HCT116 (cell line): ENCODE data around the gene C2orf76. TPM values are rescaled to one million over a fixed set of nuclear protein-coding genes. Genes with fewer than 3 reads are reported as not detected.

Experiments
- ATAC-seq: fragments of 200-7000 bp; cut with Tn5 transposase; 2 replicates; pipeline ENCODE4 v1.9.1; 2020; ENCODE audit warnings: mild to moderate bottlenecking, moderate library complexity
- BruUV-seq: library from RNA; stranded (reverse); fragments of 400-500 nt; replicated peaks from 2 replicates; lab custom pipeline; 2021; lab: Mats Ljungman, UMichigan
- CTCF ChIA-PET: fragments of 300-600 bp; sonication (Branson Sonifier 250); formaldehyde crosslinking; loops from one replicate; lab custom pipeline; 2021; ENCODE audit warnings: antibody characterized with exemption; lab: Charles Lee
- POLR2A ChIA-PET: fragments of 300-600, 350-600 bp; sonication (Branson Sonifier 250); formaldehyde crosslinking; loops from one replicate; lab custom pipeline; 2021; ENCODE audit warnings: antibody characterized with exemption; lab: Charles Lee
- RAD21 ChIA-PET, 2 experiments: fragments of 300-600 bp; sonication (Branson Sonifier 250); formaldehyde crosslinking; loops; one replicate each; lab custom pipeline; 2023; ENCODE audit warnings: low total read pairs in 2 of 2; ENCODE audit not compliant: uncharacterized antibody in 2 of 2, unreplicated experiment in 2 of 2, low non-redundant PET in 1 of 2; lab: Charles Lee
- DNase-seq: peaks from one replicate; pipeline ENCODE4 v3.0.0-alpha.2; 2010; ENCODE audit warnings: low read depth, low spot score
- H2AFZ ChIP-seq: fragments of 200-600 bp; shearing (Covaris generic), sonication (generic); 2 replicates; pipeline ENCODE4 v1.6.1; 2017; ENCODE audit warnings: low read depth, mixed run types, mixed read lengths, antibody characterized with exemption, low read length; ENCODE audit not compliant: poor library complexity, severe bottlenecking
- H3K27ac ChIP-seq: 2 replicates; pipeline ENCODE4 v1.5.1; 2012; ENCODE audit warnings: low read depth, low read length
- H3K27me3 ChIP-seq: fragments of 200-600 bp; sonication (generic); 2 replicates; pipeline ENCODE4 v1.6.1; 2016; ENCODE audit warnings: mixed run types, low read length, mixed read lengths; ENCODE audit not compliant: insufficient read depth
- H3K36me3 ChIP-seq, 2 experiments: fragments of 200-500 bp in 1 of 2; fragments of 200-600 bp in 1 of 2; sonication (Bioruptor generic) in 1 of 2; sonication (generic) in 1 of 2; 2 replicates each; pipeline versions ENCODE4 v1.5.1 to v1.6.1; 2014 to 2016; ENCODE audit warnings: low read length in 2 of 2, inconsistent platforms in 1 of 2, mixed read lengths in 1 of 2, mixed run types in 1 of 2; ENCODE audit not compliant: insufficient read depth in 2 of 2, control insufficient read depth in 1 of 2
- H3K4me1 ChIP-seq, 2 experiments: fragments of 200-600 bp in 1 of 2; sonication (generic) in 1 of 2; 2 replicates each; pipeline versions ENCODE4 v1.5.1 to v1.6.1; 2012 to 2017; ENCODE audit warnings: low read length in 2 of 2, inconsistent platforms in 1 of 2, mild to moderate bottlenecking in 1 of 2, mixed read lengths in 1 of 2, mixed run types in 1 of 2, moderate library complexity in 1 of 2; ENCODE audit not compliant: insufficient read depth in 2 of 2, control insufficient read depth in 1 of 2
- H3K4me2 ChIP-seq: fragments of 200-600 bp; sonication (generic); 2 replicates; pipeline ENCODE4 v1.6.1; 2017; ENCODE audit warnings: mixed run types, low read length, mixed read lengths
- H3K4me3 ChIP-seq, 2 experiments: fragments of 200-600 bp in 1 of 2; sonication (generic) in 1 of 2; replicated peaks in 1 of 2; 2 replicates each; pipeline ENCODE4 v1.5.1; 2011 to 2016; ENCODE audit warnings: low read length in 2 of 2, control low read depth in 1 of 2, low read depth in 1 of 2, mild to moderate bottlenecking in 1 of 2, mixed read lengths in 1 of 2, mixed run types in 1 of 2
- H3K79me2 ChIP-seq: fragments of 200-600 bp; sonication (generic); 2 replicates; pipeline ENCODE4 v1.6.1; 2017; ENCODE audit warnings: mild to moderate bottlenecking, mixed run types, low read length, moderate library complexity, mixed read lengths; ENCODE audit not compliant: insufficient read depth
- H3K9ac ChIP-seq: fragments of 200-600 bp; sonication (generic); 2 replicates; pipeline ENCODE4 v1.6.1; 2016; ENCODE audit warnings: low read length, mixed read lengths
- H3K9me2 ChIP-seq: fragments of 200-600 bp; sonication (generic), shearing (Covaris generic); 2 replicates; pipeline ENCODE4 v1.6.1; 2017; ENCODE audit warnings: mixed run types, mild to moderate bottlenecking, moderate library complexity; ENCODE audit not compliant: insufficient read depth
- H3K9me3 ChIP-seq, 2 experiments: fragments of 200-500 bp in 1 of 2; fragments of 200-600 bp in 1 of 2; sonication (Bioruptor generic) in 1 of 2; sonication (generic) in 1 of 2; 2 replicates each; pipeline ENCODE4 v1.6.1; 2014 to 2017; ENCODE audit warnings: low read length in 2 of 2, mixed read lengths in 2 of 2, inconsistent platforms in 1 of 2, low read depth in 1 of 2, mild to moderate bottlenecking in 1 of 2, mixed run types in 1 of 2, moderate library complexity in 1 of 2; ENCODE audit not compliant: control insufficient read depth in 1 of 2, insufficient read depth in 1 of 2
- H4K20me1 ChIP-seq: fragments of 200-600 bp; sonication (generic), shearing (Covaris generic); 2 replicates; pipeline ENCODE4 v1.6.1; 2017; ENCODE audit warnings: mixed run types, mild to moderate bottlenecking, moderate library complexity; ENCODE audit not compliant: insufficient read depth
- ATF3 ChIP-seq: IDR thresholded peaks from 2 replicates; pipeline ENCODE4 v1.6.1; 2012
- EGR1 ChIP-seq: IDR thresholded peaks from 2 replicates; pipeline ENCODE4 v1.6.1; 2012; ENCODE audit warnings: low read depth
- ELF1 ChIP-seq: IDR thresholded peaks from 2 replicates; pipeline ENCODE4 v1.6.1; 2012; ENCODE audit warnings: low read depth, borderline replicate concordance
- EZH2phosphoT487 ChIP-seq: fragments of 200-600 bp; IDR thresholded peaks from 2 replicates; pipeline ENCODE4 v1.6.1; 2018; ENCODE audit warnings: antibody characterized with exemption, borderline replicate concordance
- POLR2A ChIP-seq: IDR thresholded peaks from 2 replicates; pipeline ENCODE4 v1.7.0; 2011; ENCODE audit warnings: borderline replicate concordance; ENCODE audit not compliant: insufficient read depth, insufficient read length; ENCODE audit errors: extremely low read depth
- RAD21 ChIP-seq: IDR thresholded peaks from 2 replicates; pipeline ENCODE4 v1.6.1; 2012; ENCODE audit warnings: low read depth, mild to moderate bottlenecking
- SIN3A ChIP-seq: IDR thresholded peaks from 2 replicates; pipeline ENCODE4 v1.6.1; 2012; ENCODE audit warnings: low read depth
- TCF7L2 ChIP-seq: IDR thresholded peaks from 2 replicates; pipeline ENCODE4 v1.7.0; 2011; ENCODE audit warnings: borderline replicate concordance, inconsistent platforms; ENCODE audit not compliant: insufficient read depth, insufficient read length; ENCODE audit errors: extremely low read depth
- ZNF274 ChIP-seq: fragments of 200-500 bp; sonication (Bioruptor generic); IDR thresholded peaks from 2 replicates; pipeline ENCODE4 v1.6.1; 2014; ENCODE audit warnings: mild to moderate bottlenecking, low read depth, low read length, inconsistent platforms
- intact Hi-C: fragments of 100-400 bp; cut with micrococcal nuclease; formaldehyde crosslinking; loops from 2 replicates; pipeline ENCODE4 v1.10.0; 2022
- total RNA-seq: library from RNA; stranded (reverse); gene quantifications from one replicate; pipeline ENCODE4 v1.2.1, GENCODE V29; 2021; ENCODE audit not compliant: unreplicated experiment

Gene C2orf76
- total RNA-seq, 1 experiment from 2014 or later = 10.5 TPM

- Histone ChIP-seq H3K4me3 (no peak overlapping the region), H3K9ac (no peak overlapping the region), H3K9me3 (no peaks in the 10 kb centered on the region), H3K9me2 (no peaks in the 10 kb centered on the region), H3K4me2 (no peak overlapping the region), H2AFZ (no peak overlapping the region), H3K36me3 (no peaks in the 10 kb centered on the region), H3K79me2 (no peaks in the 10 kb centered on the region), H3K27ac (no peak overlapping the region), H3K27me3 (no peaks in the 10 kb centered on the region), H4K20me1 (no peaks in the 10 kb centered on the region), H3K4me1 (no peaks in the 10 kb centered on the region)
- ATAC-seq = no peak
- ChIA-PET CTCF (no interaction called here), RAD21 (no interaction called here), POLR2A (no interaction called here)
- intact Hi-C loops = no loop called here
- no peak for DNase-seq
- no TSS peak for BruUV-seq
- TF ChIP-seq SIN3A = no peak
- TF ChIP-seq EZH2phosphoT487 = no peak
- TF ChIP-seq TCF7L2 = no peak
- TF ChIP-seq EGR1 = no peak
- TF ChIP-seq ZNF274 = no peak
- TF ChIP-seq ELF1 = no peak
- TF ChIP-seq POLR2A = no peak
- no peak for TF ChIP-seq ATF3
Measured at GRCh38 chr2:119311831-119312230, 54.8 kb downstream of the C2orf76 start.

GRCh38 chr2:119311371-119311770, 55.3 kb downstream of the C2orf76 start:
- H3K4me1 ChIP-seq = no peaks in the 10 kb centered on the region
- H3K9ac ChIP-seq = no peak overlapping the region
- H4K20me1 ChIP-seq = no peaks in the 10 kb centered on the region
- H3K27me3 ChIP-seq = no peaks in the 10 kb centered on the region
- no peak overlapping the region for H2AFZ ChIP-seq
- CTCF ChIA-PET = interaction anchor here (0.8 to 1.2 kb wide), 2 partner anchors 11 to 430 kb away, joined by 3 to 4 read pairs; no protein-coding TSS in a partner anchor
- RAD21 ChIA-PET = interaction anchor here in 1 of 2 experiments (1.0 kb wide), 1 partner anchor 166 kb away, joined by 4 read pairs; no protein-coding TSS in a partner anchor
- H3K4me3 ChIP-seq = no peak overlapping the region
- H3K27ac ChIP-seq = no peak overlapping the region
- H3K4me2 ChIP-seq = no peak overlapping the region
- H3K79me2 ChIP-seq = no peaks in the 10 kb centered on the region
- TF ChIP-seq RAD21 = no peak
- no peaks in the 10 kb centered on the region for H3K36me3 ChIP-seq
- H3K9me2 ChIP-seq = no peaks in the 10 kb centered on the region
- no peaks in the 10 kb centered on the region for H3K9me3 ChIP-seq
- POLR2A ChIA-PET = no interaction called here
- ATAC-seq (no peak), DNase-seq (no peak)
- BruUV-seq = no TSS peak
- intact Hi-C loops = no loop called here
